Esophagus squamous epithelium (tissue), 4 donors: ENCODE measurements around the gene NECAB2.

Source experiments
- POLR2A ChIP-seq, 4 donors: fragments of 450-650 bp; IDR thresholded peaks; one replicate each; pipeline ENCODE4 v1.6.1; 2017; ENCODE audit warnings: antibody characterized with exemption in 4 of 4, mild to moderate bottlenecking in 4 of 4, moderate library complexity in 3 of 4
- TF ChIP-seq, protein P1 (sequence below), 6 experiments: fragments of 450-650 bp in 4 of 6; fragments of 200-600 bp in 2 of 6; sonication (generic) in 2 of 6; IDR thresholded peaks; one replicate each; pipeline ENCODE4 v1.5.1; 2016 to 2019; ENCODE audit warnings: antibody characterized with exemption in 6 of 6, mild to moderate bottlenecking in 4 of 6, moderate library complexity in 4 of 6

- no peak for TF ChIP-seq POLR2A (IDR thresholded peaks at IDR 0.05)
- TF ChIP-seq, protein P1, sequence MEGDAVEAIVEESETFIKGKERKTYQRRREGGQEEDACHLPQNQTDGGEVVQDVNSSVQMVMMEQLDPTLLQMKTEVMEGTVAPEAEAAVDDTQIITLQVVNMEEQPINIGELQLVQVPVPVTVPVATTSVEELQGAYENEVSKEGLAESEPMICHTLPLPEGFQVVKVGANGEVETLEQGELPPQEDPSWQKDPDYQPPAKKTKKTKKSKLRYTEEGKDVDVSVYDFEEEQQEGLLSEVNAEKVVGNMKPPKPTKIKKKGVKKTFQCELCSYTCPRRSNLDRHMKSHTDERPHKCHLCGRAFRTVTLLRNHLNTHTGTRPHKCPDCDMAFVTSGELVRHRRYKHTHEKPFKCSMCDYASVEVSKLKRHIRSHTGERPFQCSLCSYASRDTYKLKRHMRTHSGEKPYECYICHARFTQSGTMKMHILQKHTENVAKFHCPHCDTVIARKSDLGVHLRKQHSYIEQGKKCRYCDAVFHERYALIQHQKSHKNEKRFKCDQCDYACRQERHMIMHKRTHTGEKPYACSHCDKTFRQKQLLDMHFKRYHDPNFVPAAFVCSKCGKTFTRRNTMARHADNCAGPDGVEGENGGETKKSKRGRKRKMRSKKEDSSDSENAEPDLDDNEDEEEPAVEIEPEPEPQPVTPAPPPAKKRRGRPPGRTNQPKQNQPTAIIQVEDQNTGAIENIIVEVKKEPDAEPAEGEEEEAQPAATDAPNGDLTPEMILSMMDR (IDR thresholded peaks at IDR 0.05): no peak
These were observed 65.5 kb downstream of the NECAB2 start for GRCh38 chr16:84033251-84034195.
